Peyer's patch (tissue), 4 donors: Measurements from ENCODE around the gene DBF4. TPM values are rescaled to one million over a fixed set of nuclear protein-coding genes. Genes with fewer than 3 reads are reported as not detected.
A peak's percentile ranks its signal among the peaks of the same experiment; 100 is the strongest.

Source experiments
- DNase-seq, 3 donors: peaks; one replicate each; pipeline ENCODE4 v3.0.0-alpha.2; 2017 to 2019
- H3K27ac ChIP-seq, 4 donors: fragments of 200-600 bp; sonication (generic); one replicate each; pipeline ENCODE4 v1.5.1; 2016 to 2019
- H3K27me3 ChIP-seq, 2 donors: fragments of 200-600 bp; sonication (generic); one replicate each; pipeline ENCODE4 v1.5.1; 2019
- H3K36me3 ChIP-seq, 3 donors: fragments of 200-600 bp; sonication (generic); one replicate each; pipeline ENCODE4 v1.5.1; 2016 to 2019
- H3K4me1 ChIP-seq, 4 donors: fragments of 200-600 bp; sonication (generic); one replicate each; pipeline ENCODE4 v1.5.1; 2016 to 2019
- H3K4me3 ChIP-seq, 4 donors: fragments of 200-600 bp; sonication (generic); 1 replicate in 3 of 4; 2 replicates in 1 of 4; pipeline ENCODE4 v1.5.1; 2016 to 2019; ENCODE audit warnings: mild to moderate bottlenecking in 1 of 4
- H3K9me3 ChIP-seq, 4 donors: fragments of 200-600 bp; sonication (generic); one replicate each; pipeline ENCODE4 v1.5.1; 2016 to 2019; ENCODE audit warnings: mild to moderate bottlenecking in 1 of 4
- CTCF ChIP-seq, 6 experiments: fragments of 450-650 bp in 4 of 6; fragments of 200-600 bp in 2 of 6; sonication (generic) in 1 of 6; IDR thresholded peaks; one replicate each; pipeline ENCODE4 v1.5.1; 2017 to 2019; ENCODE audit warnings: antibody characterized with exemption in 6 of 6, mild to moderate bottlenecking in 3 of 6, moderate library complexity in 1 of 6
- POLR2A ChIP-seq, 2 donors: fragments of 450-650 bp; IDR thresholded peaks; one replicate each; pipeline ENCODE4 v1.5.1; 2017; ENCODE audit warnings: antibody characterized with exemption in 2 of 2, mild to moderate bottlenecking in 2 of 2, moderate library complexity in 2 of 2
- total RNA-seq, 4 donors: library from RNA; depleted of rRNA; stranded (reverse); fragments of >200 nt; gene quantifications; one replicate each; pipeline ENCODE4 v1.1.0, GENCODE V29; 2016

DBF4 gene
- total RNA-seq, 4 donors from 2014 or later: 7.7 to 33.8 (median 12.8) TPM

- DNase-seq: no peak
- Histone ChIP-seq H3K4me1 (peaks cover 0 to 10% (median 0%) of the 10 kb centered on the region in 4 donors), H3K27ac (peak overlapping the region in 3 of 4 donors; percentile 96 to 97 (median 96)), H3K9me3 (no peaks in the 10 kb centered on the region), H3K36me3 (no peaks in the 10 kb centered on the region), H3K4me3 (peak overlapping the region; percentile 73 to 97 (median 86)), H3K27me3 (no peaks in the 10 kb centered on the region)
- no peak for TF ChIP-seq POLR2A (IDR thresholded peaks at IDR 0.05)
- no peak for TF ChIP-seq CTCF (IDR thresholded peaks at IDR 0.05)
These were observed 1.2 kb downstream of the DBF4 start for GRCh38 chr7:87877366-87878040.

GRCh38 chr7:87878208-87878735 is 2.0 kb downstream of the DBF4 start:
- no peak for DNase-seq
- H3K4me1 ChIP-seq: peaks cover 0 to 10% (median 0%) of the 10 kb centered on the region in 4 donors
- no peak overlapping the region for H3K27ac ChIP-seq
- no peak for TF ChIP-seq POLR2A (IDR thresholded peaks at IDR 0.05)
- TF ChIP-seq CTCF (IDR thresholded peaks at IDR 0.05): no peak
- no peaks in the 10 kb centered on the region for H3K36me3 ChIP-seq
- no peak overlapping the region for H3K4me3 ChIP-seq
- H3K9me3 ChIP-seq: no peaks in the 10 kb centered on the region
- H3K27me3 ChIP-seq: no peaks in the 10 kb centered on the region

- Histone ChIP-seq H3K36me3 (peaks cover 0 to 4% (median 0%) of the 10 kb centered on the region in 3 donors), H3K27me3 (no peaks in the 10 kb centered on the region), H3K4me3 (no peak overlapping the region), H3K4me1 (peaks cover 0 to 10% (median 0%) of the 10 kb centered on the region in 4 donors), H3K9me3 (no peaks in the 10 kb centered on the region), H3K27ac (no peak overlapping the region)
- TF ChIP-seq CTCF (IDR thresholded peaks at IDR 0.05) (no peak), POLR2A (IDR thresholded peaks at IDR 0.05) (no peak)
- no peak for DNase-seq
These were observed 6.1 kb downstream of the DBF4 start for GRCh38 chr7:87882151-87882937.

GRCh38 chr7:87885018-87885417 is 8.7 kb downstream of the DBF4 start:
- TF ChIP-seq POLR2A (IDR thresholded peaks at IDR 0.05) (no peak), CTCF (IDR thresholded peaks at IDR 0.05) (no peak)
- H3K36me3 ChIP-seq: peaks cover 0 to 15% (median 0%) of the 10 kb centered on the region in 3 donors
- DNase-seq: no peak
- H3K27ac ChIP-seq: no peak overlapping the region
- H3K27me3 ChIP-seq: no peaks in the 10 kb centered on the region
- no peaks in the 10 kb centered on the region for H3K4me1 ChIP-seq
- no peak overlapping the region for H3K4me3 ChIP-seq
- no peaks in the 10 kb centered on the region for H3K9me3 ChIP-seq

GRCh38 chr7:87886875-87887274 is 10.6 kb downstream of the DBF4 start:
- H3K9me3 ChIP-seq: no peaks in the 10 kb centered on the region
- H3K27me3 ChIP-seq: no peaks in the 10 kb centered on the region
- no peak for DNase-seq
- H3K4me1 ChIP-seq: no peaks in the 10 kb centered on the region
- H3K36me3 ChIP-seq: peaks cover 0 to 15% (median 0%) of the 10 kb centered on the region in 3 donors
- no peak overlapping the region for H3K4me3 ChIP-seq
- H3K27ac ChIP-seq: no peak overlapping the region
- TF ChIP-seq POLR2A (IDR thresholded peaks at IDR 0.05) (no peak), CTCF (IDR thresholded peaks at IDR 0.05) (peak in 5 of 6 experiments; percentile 26 to 64 (median 50))
